ENCODE data around the gene ZNF653. TPM values are rescaled to one million over a fixed set of nuclear protein-coding genes. Genes with fewer than 3 reads are reported as not detected.

ZNF653 gene
- total and polyA plus RNA-seq, 2 of the 8 experiments (the other 6 are each of a cell fraction or from before 2014, with no cell fraction given), result 7.0 to 7.9 TPM

- Histone ChIP-seq H3K4me2 (ENCODE audit: insufficient read depth in 1 of 2, low read depth in 2 of 2, low read length in 2 of 2) (no peak overlapping the region), H3K27me3 (replicated peaks in 1 of 4; ENCODE audit: control insufficient read depth in 3 of 4, extremely low read depth in 1 of 4, insufficient read depth in 3 of 4, low read length in 3 of 4) (no peaks in the 10 kb centered on the region), H3K4me1 (replicated peaks in 1 of 4; ENCODE audit: control insufficient read depth in 3 of 4, insufficient read depth in 4 of 4, low read length in 3 of 4) (no peaks in the 10 kb centered on the region; a peak in 2 of 7 replicates), H4K8ac (ENCODE audit: extremely low read depth, insufficient read depth, low read length) (no peak overlapping the region), H2BK120ac (replicated peaks; ENCODE audit: low read depth, low read length) (no peak overlapping the region), H2AK5ac (ENCODE audit: low read depth, low read length) (no peak overlapping the region), H3K36me3 (ENCODE audit: control insufficient read depth in 2 of 4, insufficient read depth in 4 of 4, low read length in 3 of 4) (peaks cover 25 to 63% (median 52%) of the 10 kb centered on the region in 4 experiments), H3K9me3 (ENCODE audit: insufficient read depth in 2 of 2, low read depth in 1 of 2, low read length in 1 of 2) (no peaks in the 10 kb centered on the region), H3K23ac (ENCODE audit: insufficient read length) (no peak overlapping the region), H2BK12ac (ENCODE audit: low read depth, low read length) (no peak overlapping the region), H2AFZ (ENCODE audit: low read length) (no peak overlapping the region), H2BK5ac (ENCODE audit: low read depth, low read length) (no peak overlapping the region), H3K56ac (replicated peaks; ENCODE audit: insufficient read length, low read depth, low read length) (no peak overlapping the region), H3K14ac (ENCODE audit: insufficient read length) (no peak overlapping the region), H3K18ac (ENCODE audit: extremely low read depth, low read length) (no peak overlapping the region), H4K91ac (replicated peaks; ENCODE audit: insufficient read length, low read length) (no peak overlapping the region), H3K79me2 (ENCODE audit: control insufficient read depth in 1 of 2, insufficient read depth in 2 of 2, low read length in 2 of 2) (no peaks in the 10 kb centered on the region), H2BK20ac (ENCODE audit: low read length) (no peak overlapping the region), H3K4me3 (ENCODE audit: extremely low read depth in 1 of 4, insufficient read depth in 2 of 4, low read depth in 3 of 4, low read length in 4 of 4) (no peak overlapping the region), H4K20me1 (replicated peaks in 1 of 2; ENCODE audit: control insufficient read depth in 1 of 2, insufficient read depth in 2 of 2, low read length in 2 of 2) (peaks cover 9 to 20% of the 10 kb centered on the region in 2 experiments), H3K4ac (replicated peaks; ENCODE audit: insufficient read length, low read depth, low read length) (no peak overlapping the region), H2BK15ac (ENCODE audit: low read length) (no peak overlapping the region), H4K5ac (ENCODE audit: insufficient read length, low read depth, low read length) (no peak overlapping the region), H3K9ac (replicated peaks in 1 of 4; ENCODE audit: extremely low read depth in 1 of 4, low read depth in 3 of 4, low read length in 3 of 4) (no peak overlapping the region), H3K79me1 (ENCODE audit: low read depth, low read length) (peaks cover 2% of the 10 kb centered on the region; the same call in 1 of the 2 replicates), H3K23me2 (ENCODE audit: low read depth, low read length) (no peaks in the 10 kb centered on the region), H3K27ac (ENCODE audit: low read depth, low read length) (no peak overlapping the region)
- 92% methylated on average over 12 of the region's 13 CpGs; no CpG with 5 or more reads in 1 of the 2 experiments for WGBS, 2 experiments (ENCODE audit: extremely low coverage in 1 of 2, insufficient coverage in 1 of 2, insufficient read length in 1 of 2, insufficient replicate concordance in 2 of 2, low coverage in 1 of 2, low lambda C conversion rate in 2 of 2, missing lambda C conversion rate in 1 of 2)
- ChIA-PET POLR2A (ENCODE audit: partially characterized antibody) (interaction anchor here (1.1 to 1.6 kb wide), 6 partner anchors 9 to 70 kb away, joined by 3 to 9 read pairs (median 4); partner anchors contain the start of genes EPOR, ODAD3, PRKCSH and RGL3), CTCF (ENCODE audit: partially characterized antibody) (interaction anchor here (0.5 to 13.0 kb wide), 18 partner anchors 8 to 189 kb away, joined by 3 to 192 read pairs (median 5); partner anchors contain the start of genes CCDC159, EPOR, ODAD3 and PRKCSH)
- no peak for FAIRE-seq
- TF ChIP-seq SP4 (IDR thresholded peaks at IDR 0.05; ENCODE audit: low read length) (no peak), TBP (IDR thresholded peaks at IDR 0.05; ENCODE audit: low read depth, low read length) (no peak)
- no peak for DNase-seq (ENCODE audit: low read depth in 1 of 2, low spot score in 2 of 2)
Observed at GRCh38 chr19:11445141-11445540, 60.5 kb downstream of the ZNF653 start.
